ACC112 (cell line): ENCODE data around the gene FBXO10.

Experiments
- H2AFZ ChIP-seq: fragments of 200-600 bp; sonication (generic); one replicate; pipeline ENCODE4 v1.6.0; 2017; ENCODE audit warnings: antibody characterized with exemption, low read length; ENCODE audit not compliant: unreplicated experiment
- H3K27ac ChIP-seq: fragments of 200-600 bp; sonication (generic); 2 replicates; pipeline ENCODE4 v1.5.1; 2014; ENCODE audit warnings: low read depth, mild to moderate bottlenecking, antibody characterized with exemption, low read length, moderate library complexity
- H3K27me3 ChIP-seq: fragments of 200-600 bp; sonication (generic); 2 replicates; pipeline ENCODE4 v1.6.1; 2014; ENCODE audit warnings: mild to moderate bottlenecking, antibody characterized with exemption, low read length, moderate library complexity, mixed read lengths; ENCODE audit not compliant: insufficient read depth
- H3K36me3 ChIP-seq: fragments of 200-600 bp; sonication (generic); 2 replicates; pipeline ENCODE4 v1.6.1; 2016; ENCODE audit warnings: mild to moderate bottlenecking, antibody characterized with exemption, low read length, moderate library complexity, mixed read lengths; ENCODE audit not compliant: insufficient read depth
- H3K4me1 ChIP-seq: fragments of 200-600 bp; sonication (generic); one replicate; pipeline ENCODE4 v1.6.1; 2016; ENCODE audit warnings: low read length, mixed read lengths; ENCODE audit not compliant: insufficient read depth, unreplicated experiment, control insufficient read depth
- H3K4me3 ChIP-seq: fragments of 200-600 bp; sonication (generic); 2 replicates; pipeline ENCODE4 v1.5.1; 2014; ENCODE audit warnings: mild to moderate bottlenecking, low read depth, low read length
- H3K79me2 ChIP-seq: fragments of 200-600 bp; sonication (generic); one replicate; pipeline ENCODE4 v1.6.0; 2016; ENCODE audit warnings: low read length; ENCODE audit not compliant: control insufficient read depth, unreplicated experiment, insufficient read depth

Gene FBXO10

DNA sequence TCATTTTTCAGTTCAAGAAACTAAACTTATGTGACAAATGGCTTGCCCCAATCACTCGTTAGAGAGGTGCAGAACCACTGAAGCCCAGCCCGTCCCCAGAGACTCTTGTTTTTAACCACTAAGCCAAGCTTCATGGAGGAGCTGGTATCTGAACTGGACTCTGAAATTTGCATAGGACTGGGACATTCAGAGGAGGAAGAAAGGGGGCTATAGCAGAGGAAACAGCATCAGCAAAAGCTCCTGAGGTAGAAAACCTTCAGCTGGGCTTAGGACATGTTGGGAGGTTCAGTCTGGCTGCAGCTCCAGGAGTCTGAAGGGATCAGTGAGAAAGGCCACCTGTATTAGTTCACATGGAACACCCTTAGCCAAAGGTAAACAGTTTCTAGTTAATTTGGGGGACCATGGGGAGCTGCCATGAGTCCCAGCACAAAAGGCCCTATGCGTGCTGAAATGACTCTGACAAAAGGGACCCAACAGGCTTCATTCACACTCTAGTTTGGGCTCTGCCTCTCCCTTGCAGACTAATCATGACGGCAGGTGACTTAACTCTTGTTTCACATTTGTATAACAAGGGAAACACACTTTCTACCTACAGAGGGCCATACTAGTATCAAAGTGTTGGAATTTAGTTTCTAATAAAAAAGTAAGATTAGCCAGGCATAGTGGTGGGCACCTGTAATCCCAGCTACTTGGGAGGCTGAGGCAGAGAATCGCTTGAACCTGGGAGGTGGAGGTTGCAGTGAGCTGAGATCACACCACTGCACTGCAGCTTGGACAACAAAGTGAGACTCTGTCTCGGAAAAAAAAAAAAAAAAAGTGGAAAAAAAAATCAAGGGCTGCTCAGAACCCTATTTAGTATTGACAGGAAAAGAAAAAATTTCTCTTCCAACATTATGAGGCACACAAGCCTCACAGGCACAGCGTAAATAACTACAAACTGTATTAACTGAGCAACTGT is 10.2 kb downstream of the FBXO10 start:
- no peak overlapping the region for H3K4me3 ChIP-seq
- peaks cover 4% of the 10 kb centered on the region for H3K79me2 ChIP-seq
- no peaks in the 10 kb centered on the region for H3K36me3 ChIP-seq
- H2AFZ ChIP-seq = no peak overlapping the region
- no peaks in the 10 kb centered on the region for H3K27me3 ChIP-seq
- H3K4me1 ChIP-seq = no peaks in the 10 kb centered on the region
- H3K27ac ChIP-seq = no peak overlapping the region

DNA sequence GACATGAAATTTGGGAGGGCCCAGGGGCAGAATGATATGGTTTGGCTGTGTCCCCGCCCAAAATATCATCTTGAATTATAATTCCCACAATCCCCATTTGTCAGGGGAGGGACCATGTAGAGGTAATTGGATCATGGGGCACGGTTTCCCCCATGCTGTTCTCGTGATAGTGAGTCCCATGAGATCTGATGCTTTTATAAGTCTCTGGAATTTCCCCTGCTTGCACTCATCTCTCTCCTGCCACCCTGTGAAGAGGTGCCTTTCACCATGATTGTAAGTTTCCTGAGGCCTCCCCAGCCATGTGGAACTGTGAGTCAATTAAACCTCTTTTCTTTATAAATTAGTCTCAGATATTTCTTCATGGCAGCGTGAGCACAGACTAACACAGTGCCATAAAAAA is 11.3 kb downstream of the FBXO10 start:
- Histone ChIP-seq H3K4me3 (no peak overlapping the region), H2AFZ (no peak overlapping the region), H3K36me3 (no peaks in the 10 kb centered on the region), H3K79me2 (peaks cover 4% of the 10 kb centered on the region), H3K27me3 (no peaks in the 10 kb centered on the region), H3K4me1 (no peaks in the 10 kb centered on the region), H3K27ac (no peak overlapping the region)

DNA sequence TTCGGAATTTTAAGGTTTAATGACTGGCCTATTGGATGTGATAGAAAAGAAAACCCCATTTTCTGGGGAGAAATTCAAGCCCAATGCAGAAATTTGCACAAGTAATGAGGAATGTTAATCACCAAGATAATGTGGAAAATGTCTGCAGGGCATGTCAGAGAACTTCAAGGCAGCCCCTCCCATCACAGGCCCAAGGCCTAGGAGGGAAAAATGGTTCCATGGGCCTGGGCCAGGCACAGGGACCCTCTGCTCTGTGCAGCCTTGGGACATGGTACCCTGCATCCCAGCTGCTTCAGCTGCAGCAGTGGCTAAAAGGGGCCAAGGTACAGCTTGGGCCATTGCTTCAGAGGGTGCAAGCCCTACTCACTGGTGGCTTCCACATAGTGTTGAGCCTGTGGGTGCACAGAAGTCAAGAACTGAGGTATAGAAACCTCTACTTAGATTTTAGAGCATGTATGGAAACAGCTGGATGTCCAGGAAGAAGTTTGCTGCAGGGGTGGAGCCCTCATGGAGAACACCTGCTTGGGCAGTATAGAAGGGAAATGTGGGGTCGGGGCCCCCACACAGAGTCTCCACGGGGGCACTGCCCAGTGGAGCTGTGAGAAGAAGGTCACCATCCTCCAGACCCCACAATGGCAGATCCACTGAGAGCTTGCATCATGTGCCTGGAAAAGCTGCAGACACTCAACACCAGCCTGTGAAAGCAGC is 12.2 kb downstream of the FBXO10 start:
- H3K36me3 ChIP-seq = no peaks in the 10 kb centered on the region

DNA sequence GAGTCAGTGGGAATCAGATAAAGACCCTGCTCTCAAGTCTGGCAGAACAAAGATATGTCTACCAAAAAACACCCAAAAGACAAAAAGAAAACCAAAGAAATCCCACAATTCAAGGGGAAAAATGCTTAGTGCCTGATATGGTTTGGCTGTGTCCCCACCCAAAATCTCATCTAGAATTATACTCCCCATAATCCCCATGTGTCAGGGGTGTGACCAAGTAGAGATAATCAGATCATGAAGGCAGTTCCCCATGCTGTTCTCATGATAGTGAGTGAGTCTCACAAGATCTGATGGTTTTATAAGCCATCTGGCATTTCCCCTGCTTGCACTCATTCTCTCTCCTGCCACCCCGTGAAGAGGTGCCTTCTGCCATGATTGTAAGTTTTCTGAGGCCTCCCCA is 13.4 kb downstream of the FBXO10 start:
- Histone ChIP-seq H3K27ac (no peak overlapping the region), H3K4me1 (no peaks in the 10 kb centered on the region), H3K27me3 (no peaks in the 10 kb centered on the region), H2AFZ (no peak overlapping the region), H3K36me3 (no peaks in the 10 kb centered on the region), H3K4me3 (no peak overlapping the region), H3K79me2 (no peaks in the 10 kb centered on the region)

More for the DNA sequence above, 12.2 kb downstream of the FBXO10 start:
- no peaks in the 10 kb centered on the region for H3K4me1 ChIP-seq
- no peak overlapping the region for H2AFZ ChIP-seq
- no peak overlapping the region for H3K27ac ChIP-seq
- no peak overlapping the region for H3K4me3 ChIP-seq
- peaks cover 4% of the 10 kb centered on the region for H3K79me2 ChIP-seq
- no peaks in the 10 kb centered on the region for H3K27me3 ChIP-seq

DNA sequence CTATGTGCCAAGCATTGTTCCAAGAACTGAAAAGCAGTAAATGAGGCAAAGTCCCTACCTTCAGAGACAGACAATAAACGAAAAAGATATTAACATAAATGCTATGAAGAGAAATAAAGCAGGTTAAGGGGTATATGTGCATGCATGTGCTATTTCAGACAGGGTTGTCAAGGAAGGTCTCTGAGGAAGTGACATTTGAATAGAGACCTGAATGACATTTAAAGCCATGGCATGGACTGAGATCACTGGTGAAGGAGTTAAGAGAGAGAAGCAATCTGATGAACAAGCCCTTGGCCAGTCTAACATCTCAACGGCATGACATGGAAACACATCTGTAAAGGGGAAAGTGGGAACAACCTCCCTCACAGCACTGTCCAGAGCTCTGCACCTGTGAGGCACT is 14.5 kb downstream of the FBXO10 start:
- H3K79me2 ChIP-seq = no peaks in the 10 kb centered on the region
- H2AFZ ChIP-seq = no peak overlapping the region
- H3K27me3 ChIP-seq = no peaks in the 10 kb centered on the region
- H3K4me3 ChIP-seq = no peak overlapping the region
- H3K27ac ChIP-seq = no peak overlapping the region
- no peaks in the 10 kb centered on the region for H3K36me3 ChIP-seq
- H3K4me1 ChIP-seq = no peaks in the 10 kb centered on the region

DNA sequence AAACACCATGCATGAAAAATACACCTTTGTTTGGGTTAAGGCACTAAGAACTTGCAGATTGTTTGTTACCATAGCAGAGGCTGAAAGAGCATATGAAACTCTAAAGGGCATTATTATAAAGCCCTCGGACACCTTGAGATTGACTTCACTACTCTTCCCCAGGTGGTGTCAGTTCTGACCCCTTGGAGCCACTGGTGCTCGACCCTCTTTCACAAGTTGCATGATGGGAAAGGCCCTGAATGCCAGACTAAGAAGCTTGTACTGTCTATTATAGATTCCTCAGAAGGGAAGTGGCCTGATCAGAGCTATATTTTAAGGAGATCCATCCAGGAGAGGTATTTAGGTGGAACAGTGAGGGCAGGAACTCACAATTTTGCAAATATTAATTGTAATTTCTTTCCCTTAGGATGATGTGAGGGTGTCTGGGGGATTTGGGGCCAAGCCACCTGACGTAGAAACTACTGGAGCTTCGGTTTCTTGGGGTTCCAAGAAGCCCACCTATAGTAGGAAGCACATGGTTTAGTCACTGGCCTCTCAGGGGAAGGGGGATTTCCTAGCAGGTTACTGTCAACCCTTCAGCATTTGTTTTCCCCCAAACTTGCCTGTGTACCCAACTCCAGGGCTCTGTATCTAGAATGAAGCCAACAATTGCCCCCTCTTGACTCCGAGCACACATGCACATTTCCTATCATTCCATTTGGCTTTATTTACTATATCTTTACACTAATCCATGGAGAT is 16.2 kb downstream of the FBXO10 start:
- no peak overlapping the region for H3K4me3 ChIP-seq

DNA sequence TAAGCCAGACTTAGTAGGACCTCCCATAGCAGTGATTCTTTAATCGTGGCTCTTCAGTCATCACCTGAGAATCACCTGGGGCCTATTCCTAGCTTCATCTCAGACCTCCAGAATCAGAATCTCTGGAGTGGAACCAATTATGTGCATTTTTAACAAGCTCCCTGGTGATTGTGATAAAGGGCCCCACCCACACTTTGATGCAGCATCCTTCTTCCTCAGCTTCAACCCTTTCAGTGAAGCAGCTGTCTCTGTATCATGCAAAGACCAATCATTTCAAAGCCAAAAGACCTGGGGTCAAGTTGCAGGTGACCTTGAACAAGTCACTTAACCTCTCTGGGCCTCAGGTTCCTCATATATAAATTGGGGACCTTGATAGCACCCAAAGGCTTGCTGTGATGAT is 17.1 kb downstream of the FBXO10 start:
- Histone ChIP-seq H3K4me3 (no peak overlapping the region), H3K27me3 (no peaks in the 10 kb centered on the region), H3K36me3 (no peaks in the 10 kb centered on the region), H3K79me2 (no peaks in the 10 kb centered on the region), H2AFZ (no peak overlapping the region), H3K4me1 (no peaks in the 10 kb centered on the region), H3K27ac (no peak overlapping the region)

More for the DNA sequence above, 16.2 kb downstream of the FBXO10 start:
- no peak overlapping the region for H2AFZ ChIP-seq
- H3K79me2 ChIP-seq = no peaks in the 10 kb centered on the region
- no peaks in the 10 kb centered on the region for H3K27me3 ChIP-seq
- no peaks in the 10 kb centered on the region for H3K36me3 ChIP-seq
- H3K4me1 ChIP-seq = no peaks in the 10 kb centered on the region
- H3K27ac ChIP-seq = no peak overlapping the region

DNA sequence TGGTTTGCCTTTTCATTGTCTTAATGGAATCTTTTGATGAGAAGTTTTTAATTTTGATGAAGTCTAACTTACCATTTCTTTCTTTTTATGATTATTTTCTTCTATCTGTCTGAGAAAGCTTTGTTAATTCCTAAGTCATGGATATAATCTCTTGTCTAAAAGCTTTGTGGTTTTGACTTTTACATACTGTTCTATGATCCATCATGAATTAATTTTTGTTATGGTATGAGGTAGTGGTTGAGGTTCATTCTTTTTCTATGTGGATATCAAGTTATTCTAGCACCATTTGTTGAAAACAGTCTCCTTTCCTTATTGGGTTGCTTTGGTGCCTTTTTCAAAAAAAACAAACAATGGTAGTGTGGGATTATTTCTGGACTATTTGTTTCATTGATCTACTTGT is 20.4 kb downstream of the FBXO10 start:
- Histone ChIP-seq H2AFZ (no peak overlapping the region), H3K27ac (no peak overlapping the region), H3K27me3 (no peaks in the 10 kb centered on the region), H3K4me3 (no peak overlapping the region), H3K4me1 (no peaks in the 10 kb centered on the region), H3K36me3 (no peaks in the 10 kb centered on the region), H3K79me2 (no peaks in the 10 kb centered on the region)

DNA sequence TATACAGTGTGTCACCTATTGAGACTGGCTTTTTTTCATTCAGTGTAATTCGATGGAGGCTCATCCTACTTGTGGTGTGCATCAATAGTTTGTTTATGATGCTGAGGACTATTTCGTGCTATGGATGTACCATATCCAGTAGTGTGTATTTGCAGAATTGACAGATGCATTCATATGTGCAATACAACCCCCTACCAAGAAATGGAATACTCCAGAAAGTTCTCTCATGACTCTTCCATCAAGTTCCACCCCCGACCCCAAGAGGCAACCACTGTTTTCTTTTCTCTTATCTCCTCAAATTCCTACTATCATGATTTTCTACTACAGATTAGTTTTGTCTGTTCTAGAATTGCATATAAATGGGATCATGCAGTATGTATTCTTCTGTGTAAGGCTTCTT is 21.9 kb downstream of the FBXO10 start:
- Histone ChIP-seq H3K4me3 (no peak overlapping the region), H3K36me3 (no peaks in the 10 kb centered on the region), H3K4me1 (no peaks in the 10 kb centered on the region), H3K79me2 (no peaks in the 10 kb centered on the region), H2AFZ (no peak overlapping the region), H3K27me3 (no peaks in the 10 kb centered on the region), H3K27ac (no peak overlapping the region)

DNA sequence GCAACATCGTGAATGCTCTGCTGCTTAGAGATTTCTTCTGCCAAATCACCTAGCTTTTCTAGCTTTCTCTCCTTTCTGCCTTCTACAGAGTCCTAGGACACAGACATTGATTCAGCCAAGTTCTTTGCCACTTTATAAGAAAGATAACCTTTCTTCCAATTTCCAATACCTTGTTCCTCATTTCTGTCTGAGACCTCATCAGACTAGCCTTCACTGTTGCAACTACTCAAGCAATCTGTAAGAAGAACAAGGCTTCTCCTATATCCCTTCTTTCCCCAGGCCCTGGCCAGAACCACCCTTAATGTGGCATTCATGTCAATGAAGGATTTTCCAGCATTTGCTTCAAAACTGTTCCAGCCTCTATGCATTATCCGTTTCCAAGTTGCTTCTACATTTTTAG is 24.3 kb downstream of the FBXO10 start:
- no peak overlapping the region for H2AFZ ChIP-seq

More for the DNA sequence above, 24.3 kb downstream of the FBXO10 start:
- no peak overlapping the region for H3K4me3 ChIP-seq
- H3K4me1 ChIP-seq = no peaks in the 10 kb centered on the region
- no peaks in the 10 kb centered on the region for H3K79me2 ChIP-seq
- H3K27me3 ChIP-seq = no peaks in the 10 kb centered on the region
- H3K27ac ChIP-seq = no peak overlapping the region
- no peaks in the 10 kb centered on the region for H3K36me3 ChIP-seq
